Right lobe of liver (tissue), 6 donors: Measurements from ENCODE around the gene SLC39A11. TPM values are rescaled to one million over a fixed set of nuclear protein-coding genes. Genes with fewer than 3 reads are reported as not detected.
"Not testable (repeated sequence)": the region's sequence is repeated elsewhere in the genome, so short reads cannot be mapped to it uniquely, and the experiment has no call there.

Experiments used
- ATAC-seq, 4 donors: fragments of 200-7000 bp; cut with Tn5 transposase; one replicate each; pipeline ENCODE4 v1.9.1; 2020; ENCODE audit warnings: mild to moderate bottlenecking in 4 of 4, moderate library complexity in 4 of 4
- DNase-seq, 3 donors: peaks; one replicate each; pipeline ENCODE4 v3.0.0-alpha.2; 2020
- H3K27ac ChIP-seq, 3 donors: fragments of 200-600 bp; one replicate each; pipeline ENCODE4 v1.8.0; 2022
- H3K27me3 ChIP-seq, 2 donors: fragments of 200-600 bp; one replicate each; pipeline ENCODE4 v1.8.0; 2022
- H3K36me3 ChIP-seq, 4 donors: fragments of 200-600 bp; sonication (generic) in 1 of 4; one replicate each; pipeline versions ENCODE4 v1.5.1 to v1.8.0; 2017 to 2022; ENCODE audit warnings: control low read depth in 1 of 4
- H3K4me1 ChIP-seq, 4 donors: fragments of 200-600 bp; sonication (generic) in 1 of 4; one replicate each; pipeline versions ENCODE4 v1.5.1 to v1.8.0; 2017 to 2022; ENCODE audit warnings: control low read depth in 1 of 4
- H3K4me3 ChIP-seq, 3 donors: fragments of 200-600 bp; one replicate each; pipeline ENCODE4 v1.8.0; 2022
- H3K9me3 ChIP-seq, 4 donors: fragments of 200-600 bp; sonication (generic) in 1 of 4; one replicate each; pipeline versions ENCODE4 v1.5.1 to v1.8.0; 2017 to 2022; ENCODE audit warnings: control low read depth in 1 of 4
- POLR2A ChIP-seq: fragments of 450-650 bp; IDR thresholded peaks from one replicate; pipeline ENCODE4 v1.6.1; 2017; ENCODE audit warnings: antibody characterized with exemption, mild to moderate bottlenecking
- WGBS: methylation state at CpG from one replicate; pipeline ENCODE4 v1.1.6; 2018; ENCODE audit warnings: low coverage, low lambda C conversion rate; ENCODE audit not compliant: insufficient coverage; ENCODE audit errors: missing lambda C conversion rate; 5-methylcytosine and 5-hydroxymethylcytosine counted together
- intact Hi-C, 2 donors: fragments of 100-400 bp; cut with DNase I; formaldehyde crosslinking; loops; one replicate each; pipeline versions ENCODE4 v1.11.2 to v1.14.1; 2022
- total RNA-seq, 6 experiments: library from RNA; depleted of rRNA in 2 of 6; stranded (reverse); fragments of >200 nt in 2 of 6; fragmentation: NEBNext Ultra II Directional in 3 of 6; extraction: Animal tissue kit (Norgen Biotek cat#: 25700) in 3 of 6; gene quantifications; one replicate each; pipeline versions ENCODE4 v1.1.0 to v1.2.4, GENCODE V29; 2016 to 2023
- TF ChIP-seq, protein P1 (sequence below), 4 donors: fragments of 200-600 bp in 3 of 4; fragments of 450-650 bp in 1 of 4; IDR thresholded peaks; one replicate each; pipeline versions ENCODE4 v1.5.1 to v1.8.0; 2016 to 2022; ENCODE audit warnings: antibody characterized with exemption in 4 of 4, mild to moderate bottlenecking in 2 of 4
- donor health status: DM: no; HTN: yes; CAD: no.
- donor health status: DM: no; HTN: no; CAD: no.
- donor health status: DM: no; HTN: no; CAD: no.
- donor health status: DM: no; HTN: yes; CAD: no.
- donor health status: DM: no; HTN: yes; CAD: no.

Gene SLC39A11
- total RNA-seq, 6 experiments from 2014 or later: 25.4 to 49.6 (median 39.3) TPM

DNA sequence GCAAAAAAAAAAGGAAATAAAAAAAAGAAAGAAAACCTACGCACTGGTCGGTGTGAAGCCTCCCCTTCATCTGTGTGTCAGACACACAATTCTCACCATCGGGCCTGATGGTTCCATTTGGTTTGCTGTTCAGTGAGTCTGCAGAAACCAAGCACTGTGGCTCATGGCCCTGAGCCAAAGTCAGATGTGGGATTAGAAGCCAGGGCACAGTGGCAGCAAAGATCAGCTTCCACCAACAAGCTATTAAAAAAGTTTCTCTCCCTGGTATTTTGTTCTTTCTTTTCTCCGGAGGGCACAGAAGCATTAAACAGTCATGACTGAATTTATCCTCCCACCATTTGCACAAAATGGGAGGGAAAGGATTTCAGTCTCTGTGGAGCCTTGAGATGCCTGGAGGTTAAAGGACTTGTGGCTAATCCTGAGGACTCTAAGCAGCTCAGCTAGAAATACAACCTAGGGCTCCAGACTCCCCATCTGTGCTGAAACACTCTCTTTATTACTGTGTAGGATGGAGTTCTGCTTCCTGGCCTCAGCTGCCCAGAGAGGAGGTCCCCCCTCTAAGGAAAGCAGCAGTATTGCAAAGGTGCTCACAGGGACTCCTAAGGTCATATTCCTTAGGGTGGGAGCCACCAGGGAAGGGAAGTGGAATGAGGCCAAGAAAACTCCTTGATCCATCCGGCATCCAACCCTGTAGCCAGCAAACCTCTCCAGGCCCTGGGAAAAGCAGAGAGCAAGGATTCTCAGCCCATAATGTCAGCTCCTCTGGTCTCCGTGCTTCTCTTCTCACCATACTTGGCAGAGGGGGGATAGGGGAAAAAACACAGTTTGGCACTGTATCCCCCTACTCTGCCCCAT, 28.2 kb downstream of the SLC39A11 start:
- Histone ChIP-seq H3K27ac (no peak overlapping the region), H3K27me3 (no peaks in the 10 kb centered on the region), H3K9me3 (no peaks in the 10 kb centered on the region), H3K4me1 (no peaks in the 10 kb centered on the region), H3K36me3 (no peaks in the 10 kb centered on the region), H3K4me3 (no peak overlapping the region)
- intact Hi-C loops: no loop called here
- ATAC-seq: no peak
- WGBS: 53% methylated on average over 4 of the region's 6 CpGs
- no peak for DNase-seq
- TF ChIP-seq, protein P1, sequence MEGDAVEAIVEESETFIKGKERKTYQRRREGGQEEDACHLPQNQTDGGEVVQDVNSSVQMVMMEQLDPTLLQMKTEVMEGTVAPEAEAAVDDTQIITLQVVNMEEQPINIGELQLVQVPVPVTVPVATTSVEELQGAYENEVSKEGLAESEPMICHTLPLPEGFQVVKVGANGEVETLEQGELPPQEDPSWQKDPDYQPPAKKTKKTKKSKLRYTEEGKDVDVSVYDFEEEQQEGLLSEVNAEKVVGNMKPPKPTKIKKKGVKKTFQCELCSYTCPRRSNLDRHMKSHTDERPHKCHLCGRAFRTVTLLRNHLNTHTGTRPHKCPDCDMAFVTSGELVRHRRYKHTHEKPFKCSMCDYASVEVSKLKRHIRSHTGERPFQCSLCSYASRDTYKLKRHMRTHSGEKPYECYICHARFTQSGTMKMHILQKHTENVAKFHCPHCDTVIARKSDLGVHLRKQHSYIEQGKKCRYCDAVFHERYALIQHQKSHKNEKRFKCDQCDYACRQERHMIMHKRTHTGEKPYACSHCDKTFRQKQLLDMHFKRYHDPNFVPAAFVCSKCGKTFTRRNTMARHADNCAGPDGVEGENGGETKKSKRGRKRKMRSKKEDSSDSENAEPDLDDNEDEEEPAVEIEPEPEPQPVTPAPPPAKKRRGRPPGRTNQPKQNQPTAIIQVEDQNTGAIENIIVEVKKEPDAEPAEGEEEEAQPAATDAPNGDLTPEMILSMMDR (IDR thresholded peaks at IDR 0.05): no peak
- TF ChIP-seq POLR2A: no peak

DNA sequence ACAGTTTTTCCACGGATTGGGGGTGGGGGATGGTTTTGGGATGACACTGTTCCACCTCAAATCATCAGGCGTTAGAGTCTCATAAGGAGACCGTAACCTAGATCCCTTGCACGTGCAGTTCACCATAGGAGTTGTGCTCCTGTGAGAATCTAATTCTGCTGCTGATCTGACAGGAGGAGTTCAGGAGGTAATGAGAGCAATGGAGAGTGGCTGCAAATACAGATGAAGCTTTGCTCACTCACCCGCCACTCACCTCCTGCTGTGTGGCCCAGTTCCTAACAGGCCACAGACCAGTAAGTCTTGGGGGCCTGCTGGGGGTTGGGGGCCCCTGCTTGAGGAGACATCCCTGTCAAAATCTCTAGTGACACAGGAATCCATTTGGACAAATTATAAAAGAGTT, 29.8 kb downstream of the SLC39A11 start:
- Histone ChIP-seq H3K4me1 (no peaks in the 10 kb centered on the region), H3K27me3 (no peaks in the 10 kb centered on the region), H3K27ac (no peak overlapping the region), H3K9me3 (no peaks in the 10 kb centered on the region), H3K36me3 (no peaks in the 10 kb centered on the region), H3K4me3 (no peak overlapping the region)
- no peak for ATAC-seq
- TF ChIP-seq, protein P1 (IDR thresholded peaks at IDR 0.05): no peak
- no peak for TF ChIP-seq POLR2A
- WGBS: 80% methylated on average over 5 of the region's 5 CpGs
- intact Hi-C loops: no loop called here
- no peak for DNase-seq

DNA sequence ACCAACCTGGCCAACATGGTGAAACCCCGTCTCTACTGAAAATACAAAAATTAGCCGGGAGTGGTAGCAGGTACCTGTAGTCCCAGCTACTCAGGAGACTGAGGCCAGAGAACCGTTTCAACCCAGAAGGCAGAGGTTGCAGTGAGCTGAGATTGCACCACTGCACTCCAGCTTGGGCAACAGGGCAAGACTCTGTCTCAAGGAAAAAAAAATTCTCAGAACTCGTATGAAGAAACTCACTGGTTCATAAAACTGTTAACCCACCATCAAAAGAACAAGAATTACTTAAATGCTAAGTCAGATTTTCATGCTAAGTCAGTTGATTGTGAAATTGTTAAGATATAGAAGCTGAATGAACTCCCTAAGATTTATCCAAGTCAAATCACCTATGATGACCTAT, 31.3 kb downstream of the SLC39A11 start:
- no peak overlapping the region for H3K27ac ChIP-seq
- no peak overlapping the region for H3K4me3 ChIP-seq
- no peak for DNase-seq
- no peaks in the 10 kb centered on the region for H3K36me3 ChIP-seq
- no peaks in the 10 kb centered on the region for H3K9me3 ChIP-seq
- WGBS: 79% methylated on average over 4 of the region's 4 CpGs
- intact Hi-C loops: no loop called here
- TF ChIP-seq POLR2A: no peak
- TF ChIP-seq, protein P1 (IDR thresholded peaks at IDR 0.05): no peak
- ATAC-seq: no peak
- H3K4me1 ChIP-seq: no peaks in the 10 kb centered on the region
- H3K27me3 ChIP-seq: no peaks in the 10 kb centered on the region

DNA sequence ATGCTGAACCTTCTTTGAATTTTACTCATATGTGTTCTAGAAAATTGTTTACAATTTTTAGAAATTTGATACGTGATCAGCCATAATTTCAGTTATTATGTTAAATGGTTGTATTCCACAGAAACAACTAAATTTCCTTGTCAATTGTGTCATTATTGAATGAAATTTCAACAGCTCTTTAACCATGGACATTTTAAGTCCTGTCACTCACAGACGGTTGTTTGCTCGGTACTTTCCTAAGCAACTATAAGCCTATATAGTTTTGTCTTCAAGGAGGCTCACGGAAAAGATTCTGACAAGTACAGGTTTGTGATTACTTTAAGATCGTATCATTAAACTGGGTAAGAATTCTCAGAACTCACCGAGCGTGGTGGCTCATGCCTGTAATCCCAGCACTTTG, 31.8 kb downstream of the SLC39A11 start:
- intact Hi-C loops: no loop called here
- Histone ChIP-seq H3K27ac (no peak overlapping the region), H3K36me3 (no peaks in the 10 kb centered on the region), H3K4me3 (no peak overlapping the region), H3K4me1 (no peaks in the 10 kb centered on the region), H3K27me3 (no peaks in the 10 kb centered on the region), H3K9me3 (no peaks in the 10 kb centered on the region)
- TF ChIP-seq, protein P1 (IDR thresholded peaks at IDR 0.05): no peak
- no peak for TF ChIP-seq POLR2A
- DNase-seq: no peak
- WGBS: 87% methylated on average over 7 of the region's 7 CpGs
- no peak for ATAC-seq

DNA sequence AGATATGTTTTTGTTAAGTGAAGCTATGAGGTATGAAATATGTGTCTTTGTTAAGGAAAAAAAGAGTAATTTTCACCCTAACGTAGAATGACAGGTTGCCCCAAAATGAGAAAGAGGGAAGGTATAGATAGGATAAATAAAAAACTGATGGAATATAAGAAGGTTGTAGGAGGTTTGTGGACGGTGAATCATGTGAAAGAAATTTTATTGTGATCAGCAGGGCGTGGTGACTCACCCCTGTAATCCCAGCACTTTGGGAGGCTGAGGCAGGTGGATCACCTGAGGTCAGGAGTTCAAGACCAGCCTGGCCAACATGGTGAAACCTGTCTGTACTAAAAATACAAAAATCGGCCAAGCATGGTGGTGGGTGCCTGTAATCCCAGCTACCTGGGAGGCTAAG, 32.8 kb downstream of the SLC39A11 start:
- ATAC-seq, DNase-seq, H3K36me3 ChIP-seq, H3K4me3 ChIP-seq, H3K9me3 ChIP-seq, H3K27ac ChIP-seq, H3K4me1 ChIP-seq, intact Hi-C loops, H3K27me3 ChIP-seq: not testable (repeated sequence)
- WGBS: 82% methylated on average over 4 of the region's 4 CpGs
